PC-3 (cell line): ENCODE measurements around the gene UMAD1. TPM values are rescaled to one million over a fixed set of nuclear protein-coding genes. Genes with fewer than 3 reads are reported as not detected.

Experiments
- ATAC-seq: fragments of 200-7000 bp; cut with Tn5 transposase; 2 replicates; pipeline ENCODE4 v1.9.1; 2020; ENCODE audit warnings: mild to moderate bottlenecking, moderate library complexity
- BruUV-seq: library from RNA; stranded (reverse); fragments of 400-500 nt; replicated peaks from 2 replicates; lab custom pipeline; 2021; lab: Mats Ljungman, UMichigan
- CTCF ChIA-PET: fragments of 300-600 bp; sonication (Branson Sonifier 250); formaldehyde crosslinking; loops from one replicate; lab custom pipeline; 2022; ENCODE audit warnings: antibody characterized with exemption; lab: Charles Lee
- POLR2A ChIA-PET: fragments of 300-600 bp; sonication (Branson Sonifier 250); formaldehyde crosslinking; loops from one replicate; lab custom pipeline; 2022; ENCODE audit warnings: antibody characterized with exemption; ENCODE audit not compliant: unreplicated experiment; lab: Charles Lee
- DNase-seq: peaks from one replicate; pipeline ENCODE4 v3.0.0-alpha.2; 2015
- H2AFZ ChIP-seq: fragments of 300-600 bp; sonication (generic); 2 replicates; pipeline ENCODE4 v1.6.0; 2016; ENCODE audit warnings: antibody characterized with exemption, low read length
- H3F3A ChIP-seq: fragments of 300-600 bp; sonication (generic); one replicate; pipeline ENCODE4 v1.6.0; 2017; ENCODE audit warnings: antibody characterized with exemption, low read length, control low read depth, mild to moderate bottlenecking; ENCODE audit not compliant: unreplicated experiment
- H3K27ac ChIP-seq: fragments of 300-600 bp; sonication (generic); 2 replicates; pipeline ENCODE4 v1.5.1; 2016; ENCODE audit warnings: mild to moderate bottlenecking, low read length
- H3K27me3 ChIP-seq: fragments of 300-600 bp; sonication (generic); 2 replicates; pipeline ENCODE4 v1.6.1; 2016; ENCODE audit warnings: low read length, mixed read lengths
- H3K36me3 ChIP-seq: fragments of 300-600 bp; sonication (generic); 2 replicates; pipeline ENCODE4 v1.6.1; 2016; ENCODE audit warnings: low read depth, mixed run types, low read length, mixed read lengths
- H3K4me1 ChIP-seq: fragments of 300-600 bp; sonication (generic); 2 replicates; pipeline ENCODE4 v1.5.1; 2016; ENCODE audit warnings: low read length; ENCODE audit not compliant: insufficient read depth
- H3K4me2 ChIP-seq: fragments of 300-600 bp; sonication (generic); 2 replicates; pipeline ENCODE4 v1.6.0; 2016; ENCODE audit warnings: low read length
- H3K4me3 ChIP-seq: fragments of 300-600 bp; sonication (generic); 2 replicates; pipeline ENCODE4 v1.5.1; 2016; ENCODE audit warnings: mild to moderate bottlenecking, low read length, mixed read lengths
- H3K79me2 ChIP-seq: fragments of 300-600 bp; sonication (generic); 2 replicates; pipeline ENCODE4 v1.6.1; 2017; ENCODE audit warnings: low read length, mixed read lengths
- H3K9ac ChIP-seq: fragments of 300-600 bp; sonication (generic); 2 replicates; pipeline ENCODE4 v1.6.0; 2016; ENCODE audit warnings: mild to moderate bottlenecking, low read length
- H3K9me2 ChIP-seq: fragments of 300-600 bp; sonication (generic); replicated peaks from 2 replicates; pipeline ENCODE4 v1.6.1; 2016; ENCODE audit warnings: mixed run types, low read length, mixed read lengths
- H3K9me3 ChIP-seq: fragments of 300-600 bp; sonication (generic); 2 replicates; pipeline ENCODE4 v1.6.1; 2016; ENCODE audit warnings: low read length, mixed read lengths
- H4K20me1 ChIP-seq: fragments of 300-600 bp; sonication (generic); 2 replicates; pipeline ENCODE4 v1.6.1; 2016; ENCODE audit warnings: low read length, mixed read lengths
- EZH2 ChIP-seq: fragments of 300-600 bp; sonication (generic); IDR thresholded peaks from one replicate; pipeline ENCODE4 v1.6.1; 2017; ENCODE audit warnings: antibody characterized with exemption, mild to moderate bottlenecking, low read length; ENCODE audit not compliant: unreplicated experiment
- EZH2phosphoT487 ChIP-seq: fragments of 300-600 bp; sonication (generic); IDR thresholded peaks from 2 replicates; pipeline ENCODE4 v1.6.1; 2018; ENCODE audit warnings: mild to moderate bottlenecking, antibody characterized with exemption, low read length, borderline replicate concordance
- intact Hi-C: fragments of 100-400 bp; cut with micrococcal nuclease; formaldehyde crosslinking; loops from 2 replicates; pipeline ENCODE4 v1.9.0; 2023
- total RNA-seq: library from RNA; depleted of rRNA; stranded (reverse); fragments of >200 nt; gene quantifications from 2 replicates; pipeline ENCODE4 v1.2.3, GENCODE V29; 2014
- TF ChIP-seq, protein P1 (sequence below): fragments of 300-600 bp; sonication (generic); conservative IDR thresholded peaks from 2 replicates; pipeline ENCODE4 v1.5.1; 2017; ENCODE audit warnings: antibody characterized with exemption, low read depth, mild to moderate bottlenecking, low read length

UMAD1 gene
- total RNA-seq, 1 experiment from 2014 or later, result 8.9 TPM

GRCh38 chr7:7907306-7907705 is 266.8 kb downstream of the UMAD1 start:
- H3K9me2 ChIP-seq, result no peaks in the 10 kb centered on the region
- no peak for DNase-seq
- no peaks in the 10 kb centered on the region for H3K27me3 ChIP-seq
- no peaks in the 10 kb centered on the region for H3F3A ChIP-seq
- no peaks in the 10 kb centered on the region for H3K9me3 ChIP-seq
- TF ChIP-seq EZH2 (no peak), EZH2phosphoT487 (no peak)
- TF ChIP-seq, protein P1, sequence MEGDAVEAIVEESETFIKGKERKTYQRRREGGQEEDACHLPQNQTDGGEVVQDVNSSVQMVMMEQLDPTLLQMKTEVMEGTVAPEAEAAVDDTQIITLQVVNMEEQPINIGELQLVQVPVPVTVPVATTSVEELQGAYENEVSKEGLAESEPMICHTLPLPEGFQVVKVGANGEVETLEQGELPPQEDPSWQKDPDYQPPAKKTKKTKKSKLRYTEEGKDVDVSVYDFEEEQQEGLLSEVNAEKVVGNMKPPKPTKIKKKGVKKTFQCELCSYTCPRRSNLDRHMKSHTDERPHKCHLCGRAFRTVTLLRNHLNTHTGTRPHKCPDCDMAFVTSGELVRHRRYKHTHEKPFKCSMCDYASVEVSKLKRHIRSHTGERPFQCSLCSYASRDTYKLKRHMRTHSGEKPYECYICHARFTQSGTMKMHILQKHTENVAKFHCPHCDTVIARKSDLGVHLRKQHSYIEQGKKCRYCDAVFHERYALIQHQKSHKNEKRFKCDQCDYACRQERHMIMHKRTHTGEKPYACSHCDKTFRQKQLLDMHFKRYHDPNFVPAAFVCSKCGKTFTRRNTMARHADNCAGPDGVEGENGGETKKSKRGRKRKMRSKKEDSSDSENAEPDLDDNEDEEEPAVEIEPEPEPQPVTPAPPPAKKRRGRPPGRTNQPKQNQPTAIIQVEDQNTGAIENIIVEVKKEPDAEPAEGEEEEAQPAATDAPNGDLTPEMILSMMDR, result no peak
- no peaks in the 10 kb centered on the region for H3K36me3 ChIP-seq
- no peak for ATAC-seq
- no peak overlapping the region for H3K4me3 ChIP-seq
- no peaks in the 10 kb centered on the region for H3K79me2 ChIP-seq
- intact Hi-C loops, result no loop called here
- H4K20me1 ChIP-seq, result no peaks in the 10 kb centered on the region
- CTCF ChIA-PET, result no interaction called here
- no peak overlapping the region for H3K27ac ChIP-seq
- H3K4me2 ChIP-seq, result no peak overlapping the region
- peaks cover 15% of the 10 kb centered on the region for H3K4me1 ChIP-seq
- POLR2A ChIA-PET, result no interaction called here
- no peak overlapping the region for H2AFZ ChIP-seq
- BruUV-seq, result no TSS peak
- H3K9ac ChIP-seq, result no peak overlapping the region

- ATAC-seq (no peak), DNase-seq (no peak)
- Histone ChIP-seq H3F3A (no peaks in the 10 kb centered on the region), H3K9ac (no peak overlapping the region), H3K4me1 (peaks cover 29% of the 10 kb centered on the region), H3K4me2 (no peak overlapping the region), H3K9me3 (no peaks in the 10 kb centered on the region), H3K9me2 (no peaks in the 10 kb centered on the region), H3K27me3 (no peaks in the 10 kb centered on the region), H2AFZ (no peak overlapping the region), H3K79me2 (no peaks in the 10 kb centered on the region), H4K20me1 (no peaks in the 10 kb centered on the region), H3K27ac (no peak overlapping the region), H3K36me3 (no peaks in the 10 kb centered on the region), H3K4me3 (no peak overlapping the region)
- no TSS peak for BruUV-seq
- ChIA-PET POLR2A (no interaction called here), CTCF (no interaction called here)
- intact Hi-C loops, result no loop called here
- no peak for TF ChIP-seq EZH2
- no peak for TF ChIP-seq EZH2phosphoT487
- TF ChIP-seq, protein P1, result no peak
Measured at GRCh38 chr7:7908622-7909145, 268.1 kb downstream of the UMAD1 start.

GRCh38 chr7:7909376-7909775 is 268.8 kb downstream of the UMAD1 start:
- intact Hi-C loops, result no loop called here
- ChIA-PET CTCF (no interaction called here), POLR2A (no interaction called here)
- Histone ChIP-seq H3K79me2 (no peaks in the 10 kb centered on the region), H3K27ac (no peak overlapping the region), H2AFZ (no peak overlapping the region), H3K9me2 (no peaks in the 10 kb centered on the region), H3K9me3 (no peaks in the 10 kb centered on the region), H3F3A (no peaks in the 10 kb centered on the region), H4K20me1 (no peaks in the 10 kb centered on the region), H3K4me3 (no peak overlapping the region), H3K4me2 (no peak overlapping the region), H3K4me1 (peaks cover 34% of the 10 kb centered on the region), H3K9ac (no peak overlapping the region), H3K36me3 (no peaks in the 10 kb centered on the region), H3K27me3 (no peaks in the 10 kb centered on the region)
- ATAC-seq (no peak), DNase-seq (no peak)
- TF ChIP-seq, protein P1, result no peak
- TF ChIP-seq EZH2, result no peak
- BruUV-seq, result no TSS peak
